ENCODE measurements around the gene OSBPL6.

Gene OSBPL6

DNA sequence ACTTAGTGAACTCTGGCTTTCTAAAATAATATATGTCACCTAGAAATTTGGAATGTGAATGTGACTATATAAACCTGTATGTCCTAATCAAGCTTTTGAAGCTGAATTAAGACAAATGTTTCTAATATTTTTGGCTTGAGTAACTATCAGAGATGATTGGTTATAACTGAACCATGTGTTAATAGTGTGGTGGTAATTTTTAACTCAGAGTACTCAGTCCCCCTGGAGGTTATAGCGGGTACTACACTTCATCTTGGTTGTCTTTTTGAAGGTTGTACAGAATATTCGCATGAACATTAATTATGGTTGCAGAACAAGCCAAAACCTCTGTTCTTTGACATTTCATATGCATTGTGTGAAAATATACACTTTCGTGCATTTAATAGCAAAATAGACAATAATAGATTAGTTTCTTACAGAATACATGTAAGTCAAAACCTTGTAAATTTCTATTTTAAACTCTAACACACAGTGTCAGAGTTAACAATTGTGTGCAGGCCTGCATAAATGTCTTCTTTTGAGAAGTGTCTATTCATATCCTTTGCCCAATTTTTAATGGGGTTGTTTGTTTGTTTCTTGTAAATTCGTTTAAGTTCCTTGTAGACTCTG is 86.0 kb downstream of the OSBPL6 start:
- Histone ChIP-seq H3K79me2 (ENCODE audit: insufficient read depth, low read length) (no peaks in the 10 kb centered on the region), H3K9me3 (ENCODE audit: insufficient read depth, low read depth, low read length) (no peaks in the 10 kb centered on the region), H3K36me3 (ENCODE audit: insufficient read depth, low read length) (no peaks in the 10 kb centered on the region), H3K9ac (ENCODE audit: low read depth, low read length, poor library complexity, severe bottlenecking) (no peak overlapping the region), H3K4me3 (ENCODE audit: low read length, poor library complexity, severe bottlenecking) (no peak overlapping the region), H3K27me3 (ENCODE audit: insufficient read depth, low read length, poor library complexity, severe bottlenecking) (no peaks in the 10 kb centered on the region), H4K20me1 (ENCODE audit: insufficient read depth, low read length, poor library complexity, severe bottlenecking) (no peaks in the 10 kb centered on the region), H3K9me2 (replicated peaks; ENCODE audit: low read depth, low read length) (no peaks in the 10 kb centered on the region), H2AFZ (ENCODE audit: low read length) (no peak overlapping the region), H3F3A (ENCODE audit: low read depth) (no peaks in the 10 kb centered on the region), H3K4me1 (ENCODE audit: insufficient read depth, low read length, poor library complexity, severe bottlenecking) (peaks cover 10% of the 10 kb centered on the region), H3K4me2 (ENCODE audit: low read depth, low read length, poor library complexity, severe bottlenecking) (no peak overlapping the region)
- TF ChIP-seq, protein P1, sequence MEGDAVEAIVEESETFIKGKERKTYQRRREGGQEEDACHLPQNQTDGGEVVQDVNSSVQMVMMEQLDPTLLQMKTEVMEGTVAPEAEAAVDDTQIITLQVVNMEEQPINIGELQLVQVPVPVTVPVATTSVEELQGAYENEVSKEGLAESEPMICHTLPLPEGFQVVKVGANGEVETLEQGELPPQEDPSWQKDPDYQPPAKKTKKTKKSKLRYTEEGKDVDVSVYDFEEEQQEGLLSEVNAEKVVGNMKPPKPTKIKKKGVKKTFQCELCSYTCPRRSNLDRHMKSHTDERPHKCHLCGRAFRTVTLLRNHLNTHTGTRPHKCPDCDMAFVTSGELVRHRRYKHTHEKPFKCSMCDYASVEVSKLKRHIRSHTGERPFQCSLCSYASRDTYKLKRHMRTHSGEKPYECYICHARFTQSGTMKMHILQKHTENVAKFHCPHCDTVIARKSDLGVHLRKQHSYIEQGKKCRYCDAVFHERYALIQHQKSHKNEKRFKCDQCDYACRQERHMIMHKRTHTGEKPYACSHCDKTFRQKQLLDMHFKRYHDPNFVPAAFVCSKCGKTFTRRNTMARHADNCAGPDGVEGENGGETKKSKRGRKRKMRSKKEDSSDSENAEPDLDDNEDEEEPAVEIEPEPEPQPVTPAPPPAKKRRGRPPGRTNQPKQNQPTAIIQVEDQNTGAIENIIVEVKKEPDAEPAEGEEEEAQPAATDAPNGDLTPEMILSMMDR (conservative IDR thresholded peaks at IDR 0.05; ENCODE audit: low read length): peak; percentile 81
- TF ChIP-seq EZH2phosphoT487 (IDR thresholded peaks at IDR 0.05; ENCODE audit: borderline replicate concordance): no peak

DNA sequence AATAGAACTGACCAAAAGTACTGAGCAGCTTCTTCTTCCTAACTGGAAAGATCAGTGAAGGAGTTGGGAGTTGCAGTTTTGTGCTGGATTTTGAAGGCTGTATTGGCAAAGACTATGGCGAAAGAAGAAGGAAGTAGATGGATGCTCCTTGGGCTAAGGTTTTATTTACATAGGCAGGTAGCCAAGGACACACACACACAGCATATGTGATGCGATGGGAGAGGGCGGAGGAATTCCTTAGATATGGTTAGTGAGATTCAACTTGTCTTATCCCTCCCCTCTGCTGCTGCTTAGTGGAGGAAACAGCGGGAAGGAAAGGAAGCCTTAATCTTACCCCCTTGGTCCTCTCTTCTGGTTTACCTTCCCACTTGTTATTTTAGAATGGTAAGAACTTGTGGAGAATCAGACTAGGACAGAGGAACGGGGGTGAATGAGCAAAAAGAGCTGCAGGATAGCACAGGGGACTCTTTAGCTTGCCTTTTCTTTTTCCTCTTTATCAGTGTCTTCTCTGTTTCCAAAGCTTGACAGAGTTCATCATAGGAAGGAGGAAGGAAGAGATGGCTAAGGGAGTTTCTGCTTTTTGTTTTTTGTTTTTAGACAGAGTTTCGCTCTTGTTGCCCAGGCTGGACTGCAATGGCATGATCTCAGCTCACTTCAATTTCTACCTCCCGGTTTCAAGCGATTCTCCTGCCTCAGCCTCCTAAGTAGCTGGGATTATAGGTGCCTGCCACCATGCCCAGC is 87.9 kb downstream of the OSBPL6 start:
- Histone ChIP-seq H4K20me1 (ENCODE audit: insufficient read depth, low read length, poor library complexity, severe bottlenecking) (no peaks in the 10 kb centered on the region), H2AFZ (ENCODE audit: low read length) (no peak overlapping the region), H3F3A (ENCODE audit: low read depth) (no peaks in the 10 kb centered on the region), H3K36me3 (ENCODE audit: insufficient read depth, low read length) (no peaks in the 10 kb centered on the region), H3K4me2 (ENCODE audit: low read depth, low read length, poor library complexity, severe bottlenecking) (no peak overlapping the region), H3K79me2 (ENCODE audit: insufficient read depth, low read length) (no peaks in the 10 kb centered on the region), H3K9me3 (ENCODE audit: insufficient read depth, low read depth, low read length) (no peaks in the 10 kb centered on the region), H3K9ac (ENCODE audit: low read depth, low read length, poor library complexity, severe bottlenecking) (no peak overlapping the region), H3K4me1 (ENCODE audit: insufficient read depth, low read length, poor library complexity, severe bottlenecking) (peaks cover 14% of the 10 kb centered on the region), H3K9me2 (replicated peaks; ENCODE audit: low read depth, low read length) (no peaks in the 10 kb centered on the region), H3K4me3 (ENCODE audit: low read length, poor library complexity, severe bottlenecking) (no peak overlapping the region), H3K27me3 (ENCODE audit: insufficient read depth, low read length, poor library complexity, severe bottlenecking) (no peaks in the 10 kb centered on the region)
- TF ChIP-seq, protein P1 (conservative IDR thresholded peaks at IDR 0.05; ENCODE audit: low read length): no peak
- no peak for TF ChIP-seq EZH2phosphoT487 (IDR thresholded peaks at IDR 0.05; ENCODE audit: borderline replicate concordance)

DNA sequence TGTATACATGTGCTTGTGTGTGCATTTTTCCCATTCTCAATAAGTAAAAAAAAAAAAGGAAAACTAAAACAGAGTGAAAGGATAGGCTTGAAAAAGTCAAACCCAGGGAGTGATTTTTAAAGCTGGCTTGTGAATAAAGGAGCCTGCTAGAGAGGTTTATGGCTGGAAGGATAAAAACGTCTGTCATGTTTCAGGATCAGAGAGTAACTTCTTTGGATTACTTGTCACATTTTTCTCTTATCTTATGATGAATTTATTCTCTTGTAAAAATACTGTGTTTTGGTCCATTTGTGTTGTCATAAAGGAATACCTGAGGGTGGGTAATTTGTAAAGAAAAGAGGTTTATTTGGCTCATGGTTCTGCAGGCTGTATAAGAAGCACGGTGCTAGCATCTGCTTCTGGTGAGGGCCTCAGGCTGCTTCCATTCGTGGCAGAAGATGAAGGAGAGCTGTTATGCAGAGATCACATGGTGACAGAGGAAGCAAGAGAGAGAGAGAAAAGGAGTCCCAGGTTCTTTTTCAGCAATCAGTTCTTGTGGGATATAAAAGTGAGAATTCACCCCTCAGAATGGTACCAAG is 89.1 kb downstream of the OSBPL6 start:
- H2AFZ ChIP-seq (ENCODE audit: low read length): no peak overlapping the region
- no peak overlapping the region for H3K9ac ChIP-seq (ENCODE audit: low read depth, low read length, poor library complexity, severe bottlenecking)
- no peaks in the 10 kb centered on the region for H3K79me2 ChIP-seq (ENCODE audit: insufficient read depth, low read length)
- H3K9me3 ChIP-seq (ENCODE audit: insufficient read depth, low read depth, low read length): no peaks in the 10 kb centered on the region
- H3K4me3 ChIP-seq (ENCODE audit: low read length, poor library complexity, severe bottlenecking): no peak overlapping the region
- no peak overlapping the region for H3K4me2 ChIP-seq (ENCODE audit: low read depth, low read length, poor library complexity, severe bottlenecking)
- no peaks in the 10 kb centered on the region for H3K36me3 ChIP-seq (ENCODE audit: insufficient read depth, low read length)
- H3F3A ChIP-seq (ENCODE audit: low read depth): no peaks in the 10 kb centered on the region
- no peaks in the 10 kb centered on the region for H3K9me2 ChIP-seq (replicated peaks; ENCODE audit: low read depth, low read length)
- TF ChIP-seq, protein P1 (conservative IDR thresholded peaks at IDR 0.05; ENCODE audit: low read length): no peak
- no peak for TF ChIP-seq EZH2phosphoT487 (IDR thresholded peaks at IDR 0.05; ENCODE audit: borderline replicate concordance)
- peaks cover 14% of the 10 kb centered on the region for H3K4me1 ChIP-seq (ENCODE audit: insufficient read depth, low read length, poor library complexity, severe bottlenecking)
- no peaks in the 10 kb centered on the region for H3K27me3 ChIP-seq (ENCODE audit: insufficient read depth, low read length, poor library complexity, severe bottlenecking)
- no peaks in the 10 kb centered on the region for H4K20me1 ChIP-seq (ENCODE audit: insufficient read depth, low read length, poor library complexity, severe bottlenecking)
